CD8-positive, alpha-beta memory T cell (primary cell): ENCODE measurements around the gene TTYH1. TPM values are rescaled to one million over a fixed set of nuclear protein-coding genes. Genes with fewer than 3 reads are reported as not detected.
A peak's percentile ranks its signal among the peaks of the same experiment; 100 is the strongest.

Experiments used
- CTCF ChIA-PET: fragments of 350-600 bp; sonication (Branson Sonifier 250); formaldehyde crosslinking; loops from one replicate; lab custom pipeline; 2021; ENCODE audit warnings: antibody characterized with exemption; lab: Charles Lee
- POLR2A ChIA-PET: fragments of 350-600 bp; sonication (Branson Sonifier 250); formaldehyde crosslinking; loops from one replicate; lab custom pipeline; 2021; ENCODE audit warnings: antibody characterized with exemption; lab: Charles Lee
- DNase-seq, 5 donors: peaks; one replicate each; pipeline versions ENCODE4 v3.0.0 to v3.0.0-alpha.2; 2020 to 2022; ENCODE audit warnings: mixed read lengths in 1 of 5
- H3K27ac ChIP-seq: one replicate; pipeline ENCODE4 v1.7.0; 2013; ENCODE audit warnings: low read depth, mild to moderate bottlenecking, low read length, moderate library complexity
- H3K27me3 ChIP-seq: 2 replicates; pipeline ENCODE4 v1.7.0; 2013; ENCODE audit warnings: low read length, mild to moderate bottlenecking; ENCODE audit not compliant: insufficient read depth, poor library complexity, severe bottlenecking
- H3K36me3 ChIP-seq: 2 replicates; pipeline ENCODE4 v1.7.0; 2013; ENCODE audit warnings: mild to moderate bottlenecking, low read length, moderate library complexity; ENCODE audit not compliant: insufficient read depth
- H3K4me1 ChIP-seq: 2 replicates; pipeline ENCODE4 v1.7.0; 2013; ENCODE audit warnings: mild to moderate bottlenecking, low read length, moderate library complexity; ENCODE audit not compliant: insufficient read depth
- H3K4me3 ChIP-seq: 2 replicates; pipeline ENCODE4 v1.7.0; 2013; ENCODE audit warnings: mild to moderate bottlenecking, low read length
- H3K9me3 ChIP-seq: 2 replicates; pipeline ENCODE4 v1.7.0; 2013; ENCODE audit warnings: mild to moderate bottlenecking, low read length
- H3K27ac Mint-ChIP-seq, 8 donors: one replicate each; pipeline ENCODE4 v1.8.0; 2020 to 2021; ENCODE audit warnings: mixed read lengths in 8 of 8, mild to moderate bottlenecking in 6 of 8, inconsistent platforms in 3 of 8, moderate library complexity in 3 of 8
- H3K27me3 Mint-ChIP-seq, 2 donors: one replicate each; pipeline ENCODE4 v1.8.0; 2020 to 2021; ENCODE audit warnings: mixed read lengths in 2 of 2, mild to moderate bottlenecking in 1 of 2, moderate library complexity in 1 of 2
- H3K36me3 Mint-ChIP-seq, 3 donors: one replicate each; pipeline ENCODE4 v1.8.0; 2020 to 2021; ENCODE audit warnings: mixed read lengths in 3 of 3, inconsistent platforms in 1 of 3, mild to moderate bottlenecking in 1 of 3
- H3K4me1 Mint-ChIP-seq, 3 donors: one replicate each; pipeline ENCODE4 v1.8.0; 2020 to 2021; ENCODE audit warnings: mixed read lengths in 3 of 3, inconsistent platforms in 1 of 3, mild to moderate bottlenecking in 1 of 3
- H3K4me3 Mint-ChIP-seq, 7 donors: one replicate each; pipeline ENCODE4 v1.8.0; 2020 to 2021; ENCODE audit warnings: mixed read lengths in 7 of 7, mild to moderate bottlenecking in 6 of 7, moderate library complexity in 4 of 7, inconsistent platforms in 2 of 7
- H3K9me3 Mint-ChIP-seq, 5 donors: one replicate each; pipeline ENCODE4 v1.8.0; 2020 to 2022; ENCODE audit warnings: mixed read lengths in 5 of 5, mild to moderate bottlenecking in 3 of 5, moderate library complexity in 2 of 5, inconsistent platforms in 1 of 5
- polyA plus RNA-seq: library from polyadenylated mRNA; unstranded; fragments of 300-500 nt; fragmentation: Illumina TruSeq; gene quantifications from one replicate; pipeline ENCODE4 v1.2.3, GENCODE V29; 2021
- total RNA-seq, 2 experiments: library from RNA; stranded (reverse); gene quantifications; one replicate each; pipeline ENCODE4 v1.2.3, GENCODE V29; 2021

TTYH1 gene
- total and polyA plus RNA-seq, 3 experiments from 2014 or later = 0.66 TPM; not detected in 2

DNA sequence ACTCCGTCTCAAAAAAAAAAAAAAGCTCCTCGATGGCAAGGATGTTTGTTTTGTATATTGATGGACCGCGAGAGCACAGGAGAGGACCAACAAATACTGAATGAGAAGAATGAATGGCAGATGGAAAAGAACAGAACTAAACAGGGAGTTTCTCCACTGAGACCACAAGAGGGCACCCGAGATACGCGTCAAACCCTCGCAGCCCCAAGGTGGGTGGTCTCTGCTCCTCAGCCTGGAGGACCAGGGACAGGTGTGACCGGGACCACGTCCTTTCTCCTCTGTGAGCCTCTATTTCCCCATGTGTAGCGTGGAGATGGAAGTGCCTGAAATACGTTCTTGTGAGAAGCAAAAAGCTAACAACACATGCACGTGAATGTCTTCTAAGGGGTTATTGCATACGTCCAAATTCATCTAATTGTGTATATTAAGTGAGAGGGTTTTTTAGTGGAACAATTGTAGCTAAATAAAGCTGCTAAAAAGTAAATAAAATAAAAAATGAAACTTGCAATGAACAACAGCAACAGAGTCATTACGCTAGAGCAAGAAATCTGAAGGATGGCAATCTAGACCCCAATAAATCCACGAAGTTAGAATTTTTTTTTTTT is 66.2 kb downstream of the TTYH1 start:
- H3K4me1 Mint-ChIP-seq = peaks cover 13 to 17% (median 17%) of the 10 kb centered on the region in 3 donors
- H3K4me3 Mint-ChIP-seq = peak overlapping the region in 2 of 7 donors; percentile 36 to 63
- ChIA-PET POLR2A (interaction anchor here (0.7 kb wide), 2 partner anchors 15 to 141 kb away, joined by 4 to 8 read pairs; no protein-coding TSS in a partner anchor), CTCF (interaction anchor here (0.7 to 1.8 kb wide), 9 partner anchors 10 to 194 kb away, joined by 3 to 6 read pairs (median 3); partner anchors contain the start of genes LENG8, LENG9 and TTYH1)
- Histone ChIP-seq H3K9me3 (no peaks in the 10 kb centered on the region), H3K4me3 (no peak overlapping the region), H3K36me3 (no peaks in the 10 kb centered on the region), H3K27me3 (no peaks in the 10 kb centered on the region), H3K4me1 (peaks cover 6% of the 10 kb centered on the region), H3K27ac (no peak overlapping the region)
- peak in 1 of 5 donors; percentile 33 for DNase-seq
- H3K9me3 Mint-ChIP-seq = no peaks in the 10 kb centered on the region
- peaks cover 12 to 44% of the 10 kb centered on the region in 2 donors for H3K27me3 Mint-ChIP-seq
- H3K27ac Mint-ChIP-seq = peak overlapping the region in 1 of 8 donors; percentile 43
- no peaks in the 10 kb centered on the region for H3K36me3 Mint-ChIP-seq

DNA sequence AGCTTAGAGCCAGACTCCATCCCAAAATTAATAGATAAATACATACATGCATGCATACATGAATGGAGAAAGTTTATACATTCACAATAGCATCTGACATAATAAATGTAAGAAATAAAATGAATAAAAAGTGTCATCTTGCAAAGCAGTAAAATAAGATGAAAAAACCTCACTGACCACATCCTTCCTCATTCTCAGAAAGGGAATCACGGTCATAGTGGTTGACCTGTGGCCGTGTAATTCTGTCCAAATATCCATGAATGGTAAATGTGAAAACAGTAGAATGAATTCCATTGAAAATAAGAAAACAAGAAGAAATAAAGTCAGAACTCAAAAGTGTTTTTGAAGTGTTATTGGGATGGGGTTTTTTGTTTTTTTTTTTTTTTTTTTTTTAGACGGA is 67.6 kb downstream of the TTYH1 start:
- Histone ChIP-seq H3K27ac (no peak overlapping the region), H3K9me3 (no peaks in the 10 kb centered on the region), H3K4me1 (peaks cover 6% of the 10 kb centered on the region), H3K4me3 (no peak overlapping the region), H3K27me3 (no peaks in the 10 kb centered on the region), H3K36me3 (no peaks in the 10 kb centered on the region)
- POLR2A ChIA-PET = no interaction called here
- DNase-seq = no peak
- peaks cover 12 to 33% of the 10 kb centered on the region in 2 donors for H3K27me3 Mint-ChIP-seq
- no peaks in the 10 kb centered on the region for H3K9me3 Mint-ChIP-seq
- no peak overlapping the region for H3K27ac Mint-ChIP-seq
- H3K4me1 Mint-ChIP-seq = peaks cover 13 to 17% (median 17%) of the 10 kb centered on the region in 3 donors
- no peak overlapping the region for H3K4me3 Mint-ChIP-seq
- CTCF ChIA-PET = interaction anchor here (1.0 to 1.8 kb wide), 2 partner anchors 15 to 1021 kb away, joined by 3 to 4 read pairs; no protein-coding TSS in a partner anchor
- H3K36me3 Mint-ChIP-seq = no peaks in the 10 kb centered on the region

DNA sequence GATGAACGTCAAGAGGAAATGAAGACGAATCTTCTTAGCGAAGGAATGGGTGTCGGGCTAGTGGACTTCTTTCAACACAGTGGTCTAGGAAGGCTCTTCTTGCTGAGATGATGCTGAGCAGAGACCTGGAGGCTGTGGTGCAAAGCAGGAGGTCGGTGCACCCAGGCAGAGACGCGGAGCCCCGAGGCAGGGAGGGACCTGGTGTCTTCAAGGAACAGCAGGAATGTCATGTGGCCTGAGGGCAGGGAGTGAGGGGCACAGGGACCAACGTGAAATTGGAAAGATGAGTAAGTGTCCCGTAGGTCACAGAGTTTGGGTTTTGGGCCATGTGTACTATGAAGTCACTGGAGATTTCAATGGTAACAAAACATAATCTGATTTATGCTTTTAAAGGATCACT is 69.2 kb downstream of the TTYH1 start:
- Mint-ChIP-seq H3K27me3 (peaks cover 12 to 26% of the 10 kb centered on the region in 2 donors), H3K4me1 (peaks cover 10 to 17% (median 17%) of the 10 kb centered on the region in 3 donors), H3K27ac (no peak overlapping the region), H3K4me3 (no peak overlapping the region), H3K9me3 (no peaks in the 10 kb centered on the region), H3K36me3 (no peaks in the 10 kb centered on the region)
- Histone ChIP-seq H3K4me3 (no peak overlapping the region), H3K9me3 (no peaks in the 10 kb centered on the region), H3K27me3 (no peaks in the 10 kb centered on the region), H3K4me1 (peaks cover 6% of the 10 kb centered on the region), H3K27ac (no peak overlapping the region), H3K36me3 (no peaks in the 10 kb centered on the region)
- ChIA-PET CTCF (no interaction called here), POLR2A (no interaction called here)
- no peak for DNase-seq

DNA sequence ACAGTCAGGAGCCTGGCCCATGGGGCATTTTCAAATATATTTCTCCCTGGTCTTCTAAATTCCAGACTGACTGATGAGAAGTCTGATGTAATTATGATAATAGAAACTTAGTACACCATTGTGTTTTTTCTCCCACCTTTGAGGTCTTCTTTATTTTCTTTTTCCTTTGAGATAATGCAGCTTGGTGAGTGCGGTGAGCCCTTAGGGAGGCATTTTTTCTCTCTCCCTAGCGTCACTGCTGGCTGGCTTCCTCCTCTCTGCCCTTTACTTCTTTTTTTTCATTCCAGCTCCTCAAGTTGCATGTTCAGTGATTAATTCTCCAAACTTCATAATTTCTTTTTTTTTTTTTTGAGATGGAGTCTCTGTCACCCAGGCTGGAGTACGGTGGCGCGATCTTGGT is 70.6 kb downstream of the TTYH1 start:
- CTCF ChIA-PET = interaction anchor here (0.6 kb wide), 1 partner anchor 194 kb away, joined by 3 read pairs; no protein-coding TSS in a partner anchor
- no peak for DNase-seq

More for the DNA sequence above, 70.6 kb downstream of the TTYH1 start:
- POLR2A ChIA-PET = no interaction called here
- peak overlapping the region in 1 of 7 donors; percentile 81 for H3K4me3 Mint-ChIP-seq
- no peak overlapping the region for H3K4me3 ChIP-seq
- H3K4me1 Mint-ChIP-seq = peaks cover 10 to 17% (median 17%) of the 10 kb centered on the region in 3 donors
- no peak overlapping the region for H3K27ac ChIP-seq
- H3K27ac Mint-ChIP-seq = no peak overlapping the region
- H3K27me3 Mint-ChIP-seq = peaks cover 12 to 24% of the 10 kb centered on the region in 2 donors
- no peaks in the 10 kb centered on the region for H3K9me3 ChIP-seq
- no peaks in the 10 kb centered on the region for H3K9me3 Mint-ChIP-seq
- no peaks in the 10 kb centered on the region for H3K36me3 Mint-ChIP-seq
- H3K36me3 ChIP-seq = no peaks in the 10 kb centered on the region
- no peaks in the 10 kb centered on the region for H3K27me3 ChIP-seq
- peaks cover 6% of the 10 kb centered on the region for H3K4me1 ChIP-seq

Other genes with a start within 250 kb of the TTYH1 start
- under 1 TPM in 1 of 2 experiments, not detected in 1; 0.18 TPM for gene TMC4, start 242.3 kb upstream of the TTYH1 start, total RNA-seq
- 0.38 TPM for gene TMC4, start 242.3 kb upstream of the TTYH1 start, polyA plus RNA-seq
- 100 to 1,000 TPM in 1 of 2 experiments, 10 to 100 TPM in 1; 98.7 to 114 TPM for gene MBOAT7, start 225.9 kb upstream of the TTYH1 start, total RNA-seq
- 21.9 TPM for gene MBOAT7, start 225.9 kb upstream of the TTYH1 start, polyA plus RNA-seq
- gene TSEN34, start 224.2 kb upstream of the TTYH1 start, total RNA-seq = 10 to 100 TPM; 22.4 to 24.6 TPM
- gene TSEN34, start 224.2 kb upstream of the TTYH1 start, polyA plus RNA-seq = 38.2 TPM
- 1,000 to 10,000 TPM; 1,621 to 1,723 TPM for gene RPS9, start 214.6 kb upstream of the TTYH1 start, total RNA-seq
- gene RPS9, start 214.6 kb upstream of the TTYH1 start, polyA plus RNA-seq = 824 TPM
- gene LILRB3, start 192.5 kb upstream of the TTYH1 start, total RNA-seq = 1 to 10 TPM in 1 of 2 experiments, under 1 TPM in 1; 0.48 to 1.2 TPM
- 0.49 TPM for gene LILRB3, start 192.5 kb upstream of the TTYH1 start, polyA plus RNA-seq
- gene LILRA6, start 172.7 kb upstream of the TTYH1 start, total RNA-seq = under 1 TPM; 0.37 to 0.42 TPM
- gene LILRA6, start 172.7 kb upstream of the TTYH1 start, polyA plus RNA-seq = 0.45 TPM
- under 1 TPM; 0.42 to 0.44 TPM for gene LILRB5, start 158.2 kb upstream of the TTYH1 start, total RNA-seq
- not detected for gene LILRB5, start 158.2 kb upstream of the TTYH1 start, polyA plus RNA-seq
- gene LILRB2, start 134.4 kb upstream of the TTYH1 start, total RNA-seq = under 1 TPM; 0.24 to 0.42 TPM
- not detected for gene LILRB2, start 134.4 kb upstream of the TTYH1 start, polyA plus RNA-seq
- not detected for gene LILRA5, start 102.3 kb upstream of the TTYH1 start, total RNA-seq
- not detected for gene LILRA5, start 102.3 kb upstream of the TTYH1 start, polyA plus RNA-seq
- not detected for gene LILRA4, start 76.3 kb upstream of the TTYH1 start, total RNA-seq
- gene LILRA4, start 76.3 kb upstream of the TTYH1 start, polyA plus RNA-seq = not detected
- 10 to 100 TPM; 12.9 to 13.1 TPM for gene LAIR1, start 50.5 kb upstream of the TTYH1 start, total RNA-seq
- 110 TPM for gene LAIR1, start 50.5 kb upstream of the TTYH1 start, polyA plus RNA-seq
- 100 to 1,000 TPM; 132 to 144 TPM for gene LENG8, start 33.7 kb downstream of the TTYH1 start, total RNA-seq
- gene LENG8, start 33.7 kb downstream of the TTYH1 start, polyA plus RNA-seq = 8.0 TPM
- 1 to 10 TPM; 3.8 to 4.4 TPM for gene LENG9, start 48.3 kb downstream of the TTYH1 start, total RNA-seq
- 0.23 TPM for gene LENG9, start 48.3 kb downstream of the TTYH1 start, polyA plus RNA-seq
- 1 to 10 TPM in 1 of 2 experiments, under 1 TPM in 1; 0.44 to 1.1 TPM for gene CDC42EP5, start 57.8 kb downstream of the TTYH1 start, total RNA-seq
- gene CDC42EP5, start 57.8 kb downstream of the TTYH1 start, polyA plus RNA-seq = not detected
- gene LAIR2, start 87.4 kb downstream of the TTYH1 start, total RNA-seq = 1 to 10 TPM; 1.4 TPM
- 31.6 TPM for gene LAIR2, start 87.4 kb downstream of the TTYH1 start, polyA plus RNA-seq
- not detected for gene LILRA2, start 158.3 kb downstream of the TTYH1 start, total RNA-seq
- not detected for gene LILRA2, start 158.3 kb downstream of the TTYH1 start, polyA plus RNA-seq
- not detected for gene LILRA1, start 178.2 kb downstream of the TTYH1 start, total RNA-seq
- not detected for gene LILRA1, start 178.2 kb downstream of the TTYH1 start, polyA plus RNA-seq
- 1 to 10 TPM; 1.0 to 1.3 TPM for gene LILRB1, start 215.0 kb downstream of the TTYH1 start, total RNA-seq
- 3.9 TPM for gene LILRB1, start 215.0 kb downstream of the TTYH1 start, polyA plus RNA-seq
- gene LILRB4, start 247.5 kb downstream of the TTYH1 start, total RNA-seq = under 1 TPM; 0.44 to 0.69 TPM
- not detected for gene LILRB4, start 247.5 kb downstream of the TTYH1 start, polyA plus RNA-seq